HG03457 (cell line): Measurements from ENCODE around the gene TRMT112.
"Not testable (repeated sequence)": the region's sequence is repeated elsewhere in the genome, so short reads cannot be mapped to it uniquely, and the experiment has no call there.

Source experiments
- ATAC-seq: cut with Tn5 transposase; IDR thresholded peaks from one replicate; pipeline ENCODE4 v1.9.1; 2021; ENCODE audit warnings: moderate number of reproducible peaks; ENCODE audit not compliant: unreplicated experiment

Gene TRMT112

DNA sequence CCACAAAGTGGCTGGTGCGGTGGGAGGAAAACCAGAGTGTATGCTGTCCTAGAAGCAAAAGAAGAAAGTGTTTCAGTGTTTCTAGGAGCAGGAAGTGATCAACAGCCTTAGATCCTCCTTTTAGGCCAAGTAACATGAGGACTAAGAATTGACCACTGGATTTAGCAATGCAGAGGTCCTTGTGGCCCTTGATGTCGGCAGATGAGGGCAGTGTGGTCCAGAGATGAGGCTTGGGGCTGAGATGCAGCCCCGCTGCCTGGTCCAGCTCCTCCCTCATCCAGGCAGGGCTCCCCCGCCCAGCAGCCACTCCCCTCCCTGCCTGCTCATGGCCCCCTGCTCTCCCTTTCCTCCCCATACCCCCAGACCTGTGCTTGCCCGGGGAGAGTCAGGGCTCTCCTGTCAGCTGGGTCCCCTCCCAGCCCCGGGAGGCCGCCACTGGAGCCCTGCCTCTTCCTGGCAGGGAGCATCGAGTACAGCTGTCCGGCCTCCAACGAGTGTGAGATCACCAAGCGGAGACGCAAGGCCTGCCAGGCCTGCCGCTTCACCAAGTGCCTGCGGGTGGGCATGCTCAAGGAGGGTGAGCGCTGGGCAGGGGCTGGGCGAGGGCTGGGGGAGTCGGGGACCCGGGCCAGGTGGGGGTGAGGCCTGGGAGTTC lies 3.7 kb downstream of the TRMT112 start:
- ATAC-seq = no peak

DNA sequence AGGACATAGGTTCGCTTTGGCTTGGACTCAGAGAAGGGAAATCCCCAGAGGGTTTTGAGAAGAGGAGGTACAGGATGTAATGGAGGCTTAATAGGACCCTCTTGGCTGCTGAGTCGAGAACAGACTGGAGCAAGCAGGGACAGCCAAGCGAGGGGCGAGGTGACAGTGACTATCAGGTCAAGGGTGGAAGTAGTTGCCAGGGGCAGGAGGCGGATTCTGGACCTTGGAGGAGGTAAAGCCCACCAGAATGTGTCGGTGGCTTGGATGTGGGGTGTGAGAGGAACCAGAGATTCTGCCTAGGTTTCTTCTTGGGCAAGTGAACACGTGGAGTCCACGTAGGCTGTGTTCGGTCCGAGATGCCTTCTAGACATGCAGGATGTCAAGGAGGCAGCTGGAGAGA lies 4.4 kb downstream of the TRMT112 start:
- ATAC-seq = no peak

DNA sequence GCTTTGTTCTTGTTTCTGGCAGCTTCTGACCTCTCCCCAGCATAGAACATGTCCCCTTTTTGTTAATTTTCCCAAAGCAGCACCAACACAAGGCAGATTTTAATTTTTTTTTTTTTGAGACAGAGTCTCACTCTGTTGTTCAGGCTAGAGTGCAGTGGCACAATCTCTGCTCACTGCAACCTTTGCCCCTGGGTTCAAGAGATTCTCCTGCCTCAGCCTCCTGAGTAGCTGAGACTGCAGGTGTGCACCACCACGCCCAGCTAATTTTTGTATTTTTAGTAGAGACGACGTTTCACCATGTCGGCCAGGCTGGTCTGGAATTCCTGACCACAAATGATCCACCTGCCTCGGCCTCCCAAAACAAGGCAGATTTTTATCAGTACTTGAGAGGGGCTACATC lies 9.6 kb downstream of the TRMT112 start:
- ATAC-seq = not testable (repeated sequence)

DNA sequence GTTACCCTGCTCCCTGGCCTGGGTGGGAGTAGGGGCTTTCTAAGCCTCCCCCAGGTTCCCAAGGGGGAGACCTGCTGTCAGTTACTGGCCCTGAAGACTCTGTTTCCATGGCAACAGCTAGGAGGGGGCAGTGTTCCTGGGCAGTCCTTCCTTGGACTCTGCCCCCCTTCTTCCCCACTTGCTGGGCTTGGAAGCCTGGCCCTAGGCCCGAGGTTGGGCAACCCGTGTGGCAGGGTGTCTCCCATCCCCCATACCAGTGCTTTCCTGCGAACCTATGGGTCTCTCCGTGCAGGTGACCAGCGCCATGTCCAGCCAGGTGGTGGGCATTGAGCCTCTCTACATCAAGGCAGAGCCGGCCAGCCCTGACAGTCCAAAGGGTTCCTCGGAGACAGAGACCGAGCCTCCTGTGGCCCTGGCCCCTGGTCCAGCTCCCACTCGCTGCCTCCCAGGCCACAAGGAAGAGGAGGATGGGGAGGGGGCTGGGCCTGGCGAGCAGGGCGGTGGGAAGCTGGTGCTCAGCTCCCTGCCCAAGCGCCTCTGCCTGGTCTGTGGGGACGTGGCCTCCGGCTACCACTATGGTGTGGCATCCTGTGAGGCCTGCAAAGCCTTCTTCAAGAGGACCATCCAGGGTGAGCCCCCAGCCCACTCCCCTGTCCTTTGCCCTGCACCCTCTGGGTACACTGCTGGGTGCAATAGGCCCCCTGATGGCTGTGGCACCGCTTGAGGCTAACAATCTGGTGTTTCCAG lies 10.3 kb downstream of the TRMT112 start:
- ATAC-seq = no peak

DNA sequence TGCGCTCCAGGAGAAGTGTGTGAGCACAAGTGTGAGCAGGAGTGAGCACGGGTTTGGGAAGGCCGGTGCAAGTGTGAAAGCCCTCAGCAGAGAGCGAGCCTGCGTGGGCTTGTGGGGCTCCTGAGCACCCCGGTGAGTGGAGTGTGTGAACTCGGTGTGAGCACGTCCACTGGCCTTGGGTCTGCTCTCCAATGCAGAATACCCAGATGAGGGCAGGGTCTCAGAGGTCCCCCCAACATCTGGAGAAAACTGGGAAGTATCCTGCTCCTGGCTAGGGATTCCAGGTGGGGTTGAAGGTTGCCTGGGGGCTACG lies 10.8 kb downstream of the TRMT112 start:
- no peak for ATAC-seq

DNA sequence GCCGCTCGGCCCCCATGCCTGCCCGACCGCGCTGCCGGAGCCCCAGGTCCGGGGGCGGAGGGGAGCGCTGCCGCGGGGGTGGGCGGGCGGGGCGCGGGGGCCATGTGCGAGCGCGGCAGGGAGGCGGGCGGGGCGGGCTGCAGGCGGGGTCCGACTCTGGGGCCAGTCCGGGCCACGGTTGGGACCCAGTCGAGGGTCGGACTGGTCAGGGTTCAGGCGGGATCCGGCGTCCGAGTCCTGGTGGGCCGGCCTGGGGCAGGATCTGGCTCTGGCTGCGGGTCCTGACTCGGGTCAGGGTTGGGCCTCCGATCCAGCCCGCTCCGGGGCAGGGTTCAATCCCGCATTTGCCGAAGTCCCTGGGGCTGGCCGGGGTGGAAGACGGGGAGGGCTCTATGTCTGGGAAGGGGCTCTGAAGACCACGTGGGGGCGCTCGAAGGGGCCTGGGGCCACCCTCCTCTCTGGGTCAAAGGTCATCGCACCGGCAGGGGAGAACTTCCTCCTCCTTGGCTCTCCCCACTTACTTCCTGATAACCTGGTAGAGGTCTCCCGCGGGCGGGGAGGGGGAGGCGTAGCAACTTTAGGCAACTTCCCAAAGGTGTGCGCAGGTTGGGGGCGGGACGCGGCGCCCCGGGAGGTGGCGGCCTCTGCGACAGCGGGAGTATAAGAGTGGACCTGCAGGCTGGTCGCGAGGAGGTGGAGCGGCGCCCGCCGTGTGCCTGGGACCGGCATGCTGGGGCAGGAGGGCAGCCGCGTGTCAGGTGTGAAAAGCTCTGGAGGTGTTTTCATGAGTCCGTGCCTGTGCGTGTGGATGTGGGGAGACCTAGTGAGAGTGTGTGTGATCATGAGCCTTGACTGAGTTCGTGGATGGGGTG lies 11.4 kb downstream of the TRMT112 start:
- no peak for ATAC-seq

DNA sequence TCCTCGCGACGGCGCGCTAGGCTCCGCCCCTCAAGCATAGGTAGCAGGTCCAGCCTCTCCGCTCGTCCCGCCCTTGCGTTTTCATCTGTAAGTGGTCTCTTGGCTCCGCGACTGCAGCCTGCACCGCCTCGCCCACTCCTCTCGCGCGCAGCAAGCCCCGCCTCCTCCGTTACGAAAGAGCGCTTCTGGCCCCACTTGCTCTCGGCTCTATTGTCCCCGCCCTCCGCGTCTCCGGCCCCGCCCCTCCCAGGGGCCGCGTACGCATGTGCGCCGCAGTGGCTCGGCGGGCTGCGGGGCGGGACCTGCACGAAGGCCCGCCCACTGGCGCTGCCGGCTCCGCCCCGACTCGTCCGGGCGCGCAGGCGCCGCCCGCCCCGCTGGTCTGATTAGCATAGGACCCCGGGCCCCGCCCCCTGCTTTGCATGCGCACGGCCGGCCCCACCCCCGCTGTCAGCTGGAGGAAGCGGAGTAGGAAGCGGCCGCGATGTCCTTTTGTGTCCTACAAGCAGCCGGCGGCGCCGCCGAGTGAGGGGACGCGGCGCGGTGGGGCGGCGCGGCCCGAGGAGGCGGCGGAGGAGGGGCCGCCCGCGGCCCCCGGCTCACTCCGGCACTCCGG lies 12.2 kb downstream of the TRMT112 start, which contains the start of gene ESRRA:
Gene ESRRA (plus strand): TSS at position 450 of the 616 bp plus-strand sequence. CDS start 1,656 bp downstream, outside the sequence.
- ATAC-seq = peak; percentile 52

DNA sequence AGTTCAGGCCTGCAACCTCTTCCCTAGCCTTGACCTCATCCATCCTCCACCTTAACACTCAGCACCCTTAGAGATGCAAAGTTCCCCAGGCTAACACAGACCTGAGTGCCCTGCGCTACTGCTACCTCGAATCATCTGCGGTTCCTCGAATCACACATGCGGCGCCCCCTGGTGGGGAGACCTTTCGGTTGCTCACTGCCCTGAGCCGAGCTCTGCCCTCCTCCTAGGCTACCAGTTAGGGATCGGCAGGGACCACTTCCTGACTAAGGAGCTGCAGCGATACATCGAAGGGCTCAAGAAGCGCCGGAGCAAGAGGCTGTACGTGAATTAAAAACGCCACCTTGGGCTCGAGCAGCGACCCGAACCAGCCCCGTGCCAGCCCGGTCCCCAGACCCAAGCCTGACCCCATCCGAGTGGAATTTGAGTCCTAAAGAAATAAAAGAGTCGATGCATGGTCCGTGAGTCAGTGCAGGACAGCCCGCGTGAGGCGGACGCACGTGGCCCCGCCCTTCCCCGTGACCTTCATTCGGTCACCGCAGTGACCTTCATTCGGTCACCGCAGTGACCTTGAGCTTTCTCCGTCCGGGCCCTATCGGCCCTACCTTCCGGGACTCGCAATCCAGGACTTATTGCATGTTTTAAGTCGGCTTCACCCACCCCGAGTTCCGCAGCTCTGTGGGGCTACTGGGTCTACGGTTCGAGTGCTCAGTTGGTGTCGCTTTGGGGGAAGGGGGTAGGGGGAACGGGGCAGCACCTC lies 12.9 kb downstream of the TRMT112 start:
- ATAC-seq = peak; percentile 25

DNA sequence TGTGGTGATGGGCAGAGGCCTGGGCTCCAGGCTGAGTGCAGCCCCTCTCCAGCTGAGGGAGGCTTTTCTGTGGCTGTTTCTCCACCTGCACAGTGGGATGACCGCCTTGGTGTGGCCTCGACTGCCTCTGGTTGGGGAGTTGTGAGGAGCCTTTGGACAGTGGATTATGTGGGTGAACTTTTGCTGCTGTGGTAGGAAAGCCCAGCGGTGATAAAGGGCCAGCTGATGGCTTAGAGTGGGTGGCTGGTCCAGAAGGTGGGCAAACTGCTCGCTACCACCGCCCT lies 13.4 kb downstream of the TRMT112 start:
- ATAC-seq = no peak

DNA sequence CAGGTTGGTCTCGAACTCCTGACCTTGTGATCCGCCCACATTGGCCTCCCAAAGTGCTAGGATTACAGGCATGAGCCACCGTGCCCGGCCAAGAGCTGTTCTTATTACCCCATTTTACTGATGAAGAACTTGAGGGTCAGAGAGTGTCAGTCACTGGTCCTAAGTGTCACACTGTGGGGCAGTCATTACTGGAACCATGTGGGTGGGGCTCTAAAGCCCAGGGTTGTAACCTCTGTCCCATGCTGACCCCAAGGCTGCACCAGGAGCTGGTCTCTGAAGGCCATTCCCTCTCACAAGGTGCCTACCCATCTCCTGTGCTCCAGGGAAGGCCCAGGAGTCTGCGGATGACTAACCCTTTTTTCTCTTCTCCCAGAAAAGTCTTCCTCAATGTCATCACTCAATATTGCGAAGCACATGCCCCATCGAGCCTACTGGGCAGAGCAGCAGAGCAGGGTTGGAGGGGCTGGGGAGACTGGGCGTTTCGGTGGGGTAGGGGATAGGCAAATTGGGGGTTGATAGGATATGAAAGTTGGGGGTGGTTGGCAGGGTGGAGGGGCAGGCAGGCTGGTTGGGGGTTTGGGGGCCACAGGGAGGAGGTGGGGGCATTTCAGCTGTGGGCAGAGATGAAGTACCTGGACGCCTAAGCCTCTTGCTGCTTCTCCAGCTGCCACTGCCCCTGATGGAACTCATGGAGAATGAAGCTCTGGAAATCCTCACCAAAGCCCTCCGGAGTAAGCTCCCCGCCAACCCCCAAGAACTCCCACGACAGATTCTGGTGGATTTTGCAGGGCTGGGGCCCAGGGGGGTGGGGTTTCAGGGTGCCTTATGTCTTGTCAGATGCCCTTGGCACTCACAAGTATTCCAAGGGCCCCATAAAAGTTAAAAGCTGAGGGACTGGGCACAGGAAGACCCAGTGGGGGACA lies 14.0 kb downstream of the TRMT112 start:
- ATAC-seq = no peak

DNA sequence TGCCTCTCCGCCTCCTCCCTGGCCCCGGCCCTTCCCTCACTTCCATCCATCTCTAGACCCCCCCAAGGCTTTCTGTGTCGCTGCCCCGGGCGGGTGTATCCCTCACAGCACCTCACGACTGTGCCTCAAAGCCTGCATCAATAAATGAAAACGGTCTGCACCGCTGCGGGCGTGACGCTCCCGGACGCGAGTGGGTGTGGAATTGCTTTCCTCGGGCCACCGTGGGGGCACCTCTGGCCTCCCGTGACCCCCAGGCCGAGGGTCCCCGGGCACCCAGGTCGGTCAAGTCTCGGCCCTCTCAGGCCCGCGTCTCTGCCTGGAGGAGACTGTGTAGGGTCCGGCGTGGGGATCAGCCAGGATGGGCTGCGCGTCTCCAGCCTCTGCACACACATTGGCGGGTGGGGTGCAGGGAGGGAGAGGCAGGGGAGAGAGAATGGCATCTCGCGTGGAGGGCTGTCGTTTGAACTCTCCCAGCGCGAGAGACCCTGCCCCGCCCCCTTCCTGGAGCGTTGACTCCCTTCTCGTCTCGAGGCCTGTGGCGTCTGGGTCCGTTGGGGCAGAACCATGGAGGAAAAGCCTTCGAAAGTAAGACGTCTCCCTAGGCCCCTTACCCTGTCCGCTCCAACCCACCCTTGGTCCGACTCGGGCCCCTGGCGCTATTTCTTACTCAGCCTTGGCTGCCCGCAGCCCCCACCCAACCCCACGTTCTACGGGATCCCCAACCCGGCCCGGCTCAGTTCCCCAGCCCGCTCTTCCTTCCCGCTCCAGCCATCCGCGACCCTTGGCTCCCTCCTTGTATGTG lies 17.3 kb downstream of the TRMT112 start, which contains the start of gene CATSPERZ:
Gene CATSPERZ (plus strand): TSS at position 512 of the 802 bp plus-strand sequence. CDS start 53 bp downstream, at position 565.
- ATAC-seq = no peak

DNA sequence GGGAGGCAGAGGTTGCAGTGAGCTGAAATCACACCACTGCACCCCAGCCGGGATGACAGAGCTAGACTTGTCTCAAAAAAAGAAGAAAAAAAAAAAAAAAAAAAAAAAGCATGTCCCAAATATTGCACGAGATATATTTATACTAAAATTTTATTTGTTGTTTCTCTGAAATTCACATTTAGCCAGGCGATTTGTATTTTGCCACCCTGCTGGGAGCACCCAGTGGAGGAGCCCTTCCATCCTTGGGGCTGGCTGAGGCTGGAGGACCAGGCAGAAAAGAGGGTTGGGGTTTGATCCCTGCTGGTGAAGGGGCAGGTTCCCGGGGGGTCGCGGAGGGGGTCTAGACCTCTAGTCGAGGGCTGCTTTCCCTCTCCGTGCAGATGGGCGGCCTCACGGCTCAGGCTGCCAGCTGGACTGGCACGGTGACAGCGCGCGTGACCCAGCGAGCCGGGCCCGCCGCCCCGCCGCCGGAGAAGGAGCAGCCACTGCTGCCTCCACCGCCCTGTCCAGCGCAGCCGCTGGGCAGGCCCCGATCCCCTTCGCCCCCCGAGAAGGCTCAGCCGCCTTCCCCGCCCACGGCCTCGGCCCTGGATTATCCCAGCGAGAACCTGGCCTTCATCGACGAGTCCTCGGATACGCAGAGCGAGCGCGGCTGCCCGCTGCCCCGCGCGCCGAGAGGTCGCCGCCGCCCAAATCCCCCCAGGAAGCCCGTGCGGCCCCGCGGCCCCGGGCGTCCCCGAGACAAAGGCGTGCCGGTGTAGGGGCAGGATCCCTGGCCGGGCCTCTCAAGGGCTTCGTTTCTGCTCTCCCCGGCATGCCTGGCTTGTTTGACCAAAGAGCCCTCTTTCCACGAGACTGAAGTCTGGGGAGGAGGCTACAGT lies 18.2 kb downstream of the TRMT112 start:
- no peak for ATAC-seq

DNA sequence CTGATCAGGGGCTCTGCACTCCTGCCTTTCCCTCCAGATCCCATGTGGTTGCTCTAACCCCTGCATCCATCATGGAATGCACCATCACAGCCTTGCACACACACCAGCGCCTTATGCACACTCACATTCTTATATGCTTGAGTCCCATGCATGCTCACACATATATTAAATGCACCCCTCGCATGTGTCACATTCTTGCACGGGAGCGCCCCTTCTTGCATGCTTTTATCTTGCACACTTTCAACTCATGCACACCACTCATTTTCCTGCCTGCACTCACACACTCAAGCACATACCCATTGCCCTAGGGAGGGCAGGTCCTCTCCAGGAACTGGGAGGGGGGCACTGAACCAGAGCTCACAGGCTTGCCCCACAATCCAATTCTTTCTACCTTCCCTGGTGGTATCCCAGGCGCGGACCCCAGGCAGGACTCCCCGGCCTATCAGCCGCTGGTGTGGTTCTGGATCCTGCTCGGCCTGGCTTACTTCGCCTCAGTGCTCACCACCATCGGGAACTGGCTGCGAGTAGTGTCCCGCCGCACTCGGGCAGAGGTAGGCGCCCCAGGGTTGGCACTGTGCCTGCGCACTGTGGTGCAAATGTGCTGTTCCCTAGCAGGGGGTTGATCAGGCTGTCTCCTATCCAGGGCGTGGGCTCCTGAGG lies 19.5 kb downstream of the TRMT112 start:
- ATAC-seq = no peak

DNA sequence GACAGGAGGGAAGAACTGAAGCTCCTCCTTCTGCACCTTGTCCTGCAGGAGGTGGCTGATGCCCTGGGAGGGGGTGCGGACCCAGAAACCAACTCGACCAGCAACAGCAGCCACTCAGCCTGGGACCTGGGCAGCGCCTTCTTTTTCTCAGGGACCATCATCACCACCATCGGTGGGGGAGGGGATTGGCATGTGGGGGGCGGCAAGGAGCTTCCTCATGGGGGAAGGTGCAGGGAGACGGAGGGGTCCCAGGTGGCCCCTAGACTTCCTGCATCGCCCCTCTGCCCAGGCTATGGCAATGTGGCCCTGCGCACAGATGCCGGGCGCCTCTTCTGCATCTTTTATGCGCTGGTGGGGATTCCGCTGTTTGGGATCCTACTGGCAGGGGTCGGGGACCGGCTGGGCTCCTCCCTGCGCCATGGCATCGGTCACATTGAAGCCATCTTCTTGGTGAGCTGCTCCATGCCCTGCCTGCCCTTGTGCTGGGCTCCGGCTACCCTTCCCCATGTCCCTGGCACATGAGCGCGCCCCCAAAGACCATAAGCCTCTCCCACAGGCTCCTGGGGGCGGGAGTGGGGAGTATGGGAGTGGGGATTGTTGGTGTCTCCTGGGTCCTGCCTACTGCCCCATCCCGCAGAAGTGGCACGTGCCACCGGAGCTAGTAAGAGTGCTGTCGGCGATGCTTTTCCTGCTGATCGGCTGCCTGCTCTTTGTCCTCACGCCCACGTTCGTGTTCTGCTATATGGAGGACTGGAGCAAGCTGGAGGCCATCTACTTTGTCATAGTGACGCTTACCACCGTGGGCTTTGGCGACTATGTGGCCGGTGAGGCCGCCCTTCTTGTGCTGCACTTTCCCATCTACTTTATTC lies 20.3 kb downstream of the TRMT112 start:
- ATAC-seq = no peak

DNA sequence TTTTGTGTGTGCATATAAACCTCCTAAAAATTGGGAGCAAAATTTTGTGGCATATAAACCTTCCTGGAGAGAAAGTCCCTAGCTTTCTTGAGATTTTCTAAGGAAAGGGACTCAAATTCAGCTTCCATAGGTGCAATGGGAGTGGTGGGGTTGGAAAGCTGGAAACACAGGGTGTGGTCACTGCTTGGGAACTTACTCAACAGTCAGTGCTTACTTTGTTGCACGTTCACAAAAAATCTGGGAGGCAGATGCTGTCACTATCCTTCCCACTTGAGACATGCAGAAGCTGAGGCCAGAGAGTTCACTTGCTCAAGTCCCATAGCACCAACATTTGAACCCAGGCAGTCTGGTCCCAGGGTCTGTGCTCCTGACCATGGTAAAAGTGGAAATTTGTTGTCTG lies 21.1 kb downstream of the TRMT112 start:
- ATAC-seq = no peak

DNA sequence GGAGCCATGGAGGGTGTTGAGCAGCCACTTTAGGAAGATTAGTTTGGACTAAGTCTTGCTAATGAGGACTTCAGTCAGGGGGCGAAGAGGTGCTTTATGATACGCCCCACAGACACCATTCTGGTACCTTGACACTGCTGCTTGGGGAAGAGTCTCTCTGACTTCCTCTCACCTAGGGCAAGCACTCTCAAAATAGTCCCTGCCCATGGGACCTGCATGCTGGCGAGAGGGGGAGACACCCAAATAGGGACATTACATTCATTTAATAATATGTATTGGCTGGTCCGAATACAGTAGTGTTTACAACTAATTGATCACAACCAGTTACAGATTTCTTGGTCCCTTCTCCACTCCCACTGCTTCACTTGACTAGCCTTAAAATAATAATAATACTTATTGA lies 21.6 kb downstream of the TRMT112 start:
- no peak for ATAC-seq
